ENCODE data around the gene SH2D4B.

The SH2D4B gene

DNA sequence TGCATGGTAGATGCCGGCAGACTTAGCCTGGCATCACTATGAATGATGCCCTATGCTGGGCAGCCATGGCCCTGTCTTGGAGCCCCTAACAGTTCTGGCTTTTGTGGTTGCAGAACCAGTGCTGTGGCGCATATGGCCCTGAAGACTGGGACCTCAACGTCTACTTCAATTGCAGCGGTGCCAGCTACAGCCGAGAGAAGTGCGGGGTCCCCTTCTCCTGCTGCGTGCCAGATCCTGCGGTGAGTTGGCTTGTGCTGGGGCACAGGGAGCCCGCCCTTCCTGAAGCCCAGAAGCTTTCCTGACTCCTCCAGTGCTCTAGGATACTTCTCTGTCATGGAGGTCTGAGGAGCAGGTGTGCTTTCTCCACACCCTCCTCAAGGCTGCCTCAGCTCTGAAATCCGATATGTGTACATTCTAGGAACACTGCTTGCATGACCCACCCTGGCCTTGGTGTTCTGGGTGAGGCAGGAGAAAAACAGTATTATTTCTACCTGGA is 25.6 kb upstream of the SH2D4B start:
- no peak for DNase-seq (ENCODE audit: low spot score)
- no peak for TF ChIP-seq CTCF (IDR thresholded peaks at IDR 0.05; ENCODE audit: extremely low read depth, insufficient read depth, missing control alignments)
- in situ Hi-C loops (cut with MboI; ENCODE audit: low pct_unique_long_range_greater_than_20kb, low sequenced_read_pairs, unreplicated experiment), result no loop called here

- in situ Hi-C loops (cut with MboI; ENCODE audit: low pct_unique_long_range_greater_than_20kb, low sequenced_read_pairs, unreplicated experiment), result no loop called here
- DNase-seq (ENCODE audit: low spot score), result no peak
- no peak for TF ChIP-seq CTCF (IDR thresholded peaks at IDR 0.05; ENCODE audit: extremely low read depth, insufficient read depth, missing control alignments)
Measured at GRCh38 chr10:80513106-80513505, 24.6 kb upstream of the SH2D4B start.

- in situ Hi-C loops (cut with MboI; ENCODE audit: low pct_unique_long_range_greater_than_20kb, low sequenced_read_pairs, unreplicated experiment), result no loop called here
- TF ChIP-seq CTCF (IDR thresholded peaks at IDR 0.05; ENCODE audit: extremely low read depth, insufficient read depth, missing control alignments), result no peak
Measured at GRCh38 chr10:80515511-80515910, 22.2 kb upstream of the SH2D4B start.

DNA sequence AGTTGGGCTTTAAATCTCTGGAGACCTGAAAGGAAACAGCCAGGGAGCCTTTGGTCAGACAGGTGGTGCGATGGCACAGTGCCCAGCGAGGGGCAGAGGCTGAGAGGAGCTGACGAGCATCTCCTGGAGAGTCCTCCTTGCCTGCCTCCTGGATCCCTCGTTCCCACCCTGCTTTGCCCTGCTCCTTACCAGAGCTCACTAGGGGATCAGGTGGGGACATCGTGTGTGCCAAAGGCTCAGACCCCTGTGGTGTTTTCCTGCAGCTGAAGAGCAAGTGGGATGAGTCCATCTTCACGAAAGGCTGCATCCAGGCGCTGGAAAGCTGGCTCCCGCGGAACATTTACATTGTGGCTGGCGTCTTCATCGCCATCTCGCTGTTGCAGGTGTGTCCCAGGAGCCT is 21.8 kb upstream of the SH2D4B start:
- TF ChIP-seq CTCF (IDR thresholded peaks at IDR 0.05; ENCODE audit: extremely low read depth, insufficient read depth, missing control alignments), result no peak
- no peak for DNase-seq (ENCODE audit: low spot score)
- in situ Hi-C loops (cut with MboI; ENCODE audit: low pct_unique_long_range_greater_than_20kb, low sequenced_read_pairs, unreplicated experiment), result no loop called here

More at GRCh38 chr10:80515511-80515910, 22.2 kb upstream of the SH2D4B start:
- DNase-seq (ENCODE audit: low spot score), result no peak

DNA sequence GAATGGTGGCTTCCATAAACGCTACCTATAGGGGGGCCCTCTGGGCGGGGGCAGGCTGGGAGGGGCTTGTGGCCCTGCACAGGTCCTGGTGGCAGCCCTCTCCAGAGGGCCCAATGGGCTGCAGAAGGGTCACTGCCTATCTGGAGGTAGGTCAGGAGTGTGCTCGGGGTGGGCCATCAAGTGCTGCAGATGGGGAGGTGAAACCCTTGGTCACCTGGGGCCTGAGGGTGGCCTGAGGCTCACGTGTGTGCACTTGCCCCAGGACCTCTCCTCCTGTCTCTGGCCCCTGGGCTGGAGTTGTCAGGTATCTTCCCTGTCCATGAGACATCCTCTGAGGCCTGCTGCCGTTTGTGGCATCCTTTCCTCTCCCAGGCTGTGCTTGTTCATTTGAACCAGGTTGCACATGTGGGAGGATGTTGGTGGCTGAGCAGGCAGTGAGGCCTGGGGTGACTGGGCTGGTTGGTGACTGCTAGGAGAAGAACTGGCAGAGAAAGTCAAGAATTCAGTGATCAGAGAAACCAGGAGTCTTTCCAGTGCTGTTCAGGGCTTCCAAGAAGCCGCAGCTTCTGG is 21.1 kb upstream of the SH2D4B start:
- DNase-seq (ENCODE audit: low spot score), result no peak
- no peak for TF ChIP-seq CTCF (IDR thresholded peaks at IDR 0.05; ENCODE audit: extremely low read depth, insufficient read depth, missing control alignments)
- in situ Hi-C loops (cut with MboI; ENCODE audit: low pct_unique_long_range_greater_than_20kb, low sequenced_read_pairs, unreplicated experiment), result no loop called here

DNA sequence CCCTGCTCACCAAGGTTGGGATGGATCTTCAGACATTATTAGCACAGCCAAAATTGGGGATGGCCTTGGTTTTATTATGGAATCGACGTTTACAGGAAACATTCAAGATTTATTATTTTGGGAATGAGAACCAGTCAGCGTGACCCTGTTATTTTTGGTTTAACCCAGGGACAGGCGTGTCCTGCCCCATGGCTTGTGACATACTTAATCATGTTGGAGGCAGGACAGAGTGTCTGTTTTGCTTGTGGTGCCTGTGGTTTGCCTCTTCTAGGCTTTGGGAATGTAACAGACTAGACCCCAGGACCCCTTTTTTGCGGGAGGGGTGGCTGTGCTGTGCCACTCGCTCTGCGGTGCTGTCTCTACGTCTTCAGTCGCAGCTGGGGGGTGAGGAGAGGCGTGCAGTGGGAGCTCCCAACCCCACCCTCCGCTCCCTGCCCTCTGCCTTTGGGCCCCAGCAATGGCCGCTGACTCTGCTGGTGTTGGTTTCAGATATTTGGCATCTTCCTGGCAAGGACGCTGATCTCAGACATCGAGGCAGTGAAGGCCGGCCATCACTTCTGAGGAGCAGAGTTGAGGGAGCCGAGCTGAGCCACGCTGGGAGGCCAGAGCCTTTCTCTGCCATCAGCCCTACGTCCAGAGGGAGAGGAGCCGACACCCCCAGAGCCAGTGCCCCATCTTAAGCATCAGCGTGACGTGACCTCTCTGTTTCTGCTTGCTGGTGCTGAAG is 20.1 kb upstream of the SH2D4B start:
- no peak for DNase-seq (ENCODE audit: low spot score)
- in situ Hi-C loops (cut with MboI; ENCODE audit: low pct_unique_long_range_greater_than_20kb, low sequenced_read_pairs, unreplicated experiment), result no loop called here
- no peak for TF ChIP-seq CTCF (IDR thresholded peaks at IDR 0.05; ENCODE audit: extremely low read depth, insufficient read depth, missing control alignments)
